ENCODE measurements around the gene UBAP1L.
"Not testable (repeated sequence)": the region's sequence is repeated elsewhere in the genome, so short reads cannot be mapped to it uniquely, and the experiment has no call there.

Gene UBAP1L

GRCh38 chr15:65099801-65100200 lies 15.2 kb downstream of the UBAP1L start:
- not testable (repeated sequence) for DNase-seq (ENCODE audit: low spot score)

- DNase-seq (ENCODE audit: low spot score) = no peak
Observed at GRCh38 chr15:65099336-65099735, 15.7 kb downstream of the UBAP1L start.

GRCh38 chr15:65097651-65098263 lies 17.2 kb downstream of the UBAP1L start:
- DNase-seq (ENCODE audit: low spot score) = no peak

- DNase-seq (ENCODE audit: low spot score) = no peak
Observed at GRCh38 chr15:65096481-65097385, 18.3 kb downstream of the UBAP1L start.

DNA sequence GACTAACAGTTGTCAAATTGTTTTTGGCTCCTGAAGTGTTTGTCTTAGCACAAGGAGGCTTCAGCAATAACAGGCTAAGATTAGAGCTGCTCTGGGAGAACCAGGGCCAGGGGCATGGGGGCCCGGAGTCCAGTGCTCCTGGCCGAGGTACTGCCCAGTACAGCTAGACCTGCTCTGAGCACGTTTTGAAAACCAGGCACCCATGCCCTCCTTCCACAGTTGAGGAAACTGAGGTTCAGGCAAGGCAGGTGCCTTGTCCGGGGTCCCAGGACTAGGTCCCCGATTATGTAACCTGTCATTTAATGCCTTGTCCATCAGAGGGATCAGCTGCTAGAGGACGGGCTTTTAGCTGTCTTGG lies 19.3 kb downstream of the UBAP1L start:
- DNase-seq (ENCODE audit: low spot score) = no peak

GRCh38 chr15:65095011-65095746 lies 19.8 kb downstream of the UBAP1L start:
- no peak for DNase-seq (ENCODE audit: low spot score)

DNA sequence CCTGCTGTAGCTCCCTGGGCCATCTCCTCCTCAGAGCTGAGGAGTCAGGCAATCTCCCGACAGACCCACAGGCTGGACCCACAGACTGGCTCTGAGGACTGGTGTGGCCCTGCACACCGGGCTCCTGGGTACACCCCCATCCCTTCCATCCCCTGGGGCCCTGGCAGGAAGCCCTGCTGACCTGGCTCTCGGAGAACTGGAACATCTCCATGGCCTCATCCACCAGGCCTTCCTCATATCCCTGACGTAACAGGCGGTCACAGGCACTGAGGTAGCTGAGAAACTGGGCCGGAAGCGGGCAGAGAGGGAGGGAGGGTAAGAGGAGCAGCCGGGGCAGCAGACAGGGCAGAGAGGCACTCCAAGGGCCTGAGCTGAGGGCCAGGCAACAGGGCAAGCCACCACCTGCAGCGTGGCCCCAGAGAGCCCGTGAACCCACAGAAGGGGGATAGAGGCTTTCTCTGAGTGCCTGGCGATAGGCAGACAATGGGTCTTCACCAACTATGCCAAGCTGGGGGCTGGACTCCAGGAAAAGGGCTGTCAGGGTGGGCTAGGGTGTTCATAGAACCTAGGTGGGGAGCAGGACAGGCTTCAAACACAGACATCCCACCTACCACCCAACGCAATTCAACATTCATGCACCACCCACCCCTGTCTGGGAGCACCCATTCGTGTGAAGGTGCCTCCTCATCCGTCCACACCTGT lies 20.6 kb downstream of the UBAP1L start:
- no peak for DNase-seq (ENCODE audit: low spot score)

- DNase-seq (ENCODE audit: low spot score) = not testable (repeated sequence)
Observed at GRCh38 chr15:65093793-65094170, 21.2 kb downstream of the UBAP1L start.

DNA sequence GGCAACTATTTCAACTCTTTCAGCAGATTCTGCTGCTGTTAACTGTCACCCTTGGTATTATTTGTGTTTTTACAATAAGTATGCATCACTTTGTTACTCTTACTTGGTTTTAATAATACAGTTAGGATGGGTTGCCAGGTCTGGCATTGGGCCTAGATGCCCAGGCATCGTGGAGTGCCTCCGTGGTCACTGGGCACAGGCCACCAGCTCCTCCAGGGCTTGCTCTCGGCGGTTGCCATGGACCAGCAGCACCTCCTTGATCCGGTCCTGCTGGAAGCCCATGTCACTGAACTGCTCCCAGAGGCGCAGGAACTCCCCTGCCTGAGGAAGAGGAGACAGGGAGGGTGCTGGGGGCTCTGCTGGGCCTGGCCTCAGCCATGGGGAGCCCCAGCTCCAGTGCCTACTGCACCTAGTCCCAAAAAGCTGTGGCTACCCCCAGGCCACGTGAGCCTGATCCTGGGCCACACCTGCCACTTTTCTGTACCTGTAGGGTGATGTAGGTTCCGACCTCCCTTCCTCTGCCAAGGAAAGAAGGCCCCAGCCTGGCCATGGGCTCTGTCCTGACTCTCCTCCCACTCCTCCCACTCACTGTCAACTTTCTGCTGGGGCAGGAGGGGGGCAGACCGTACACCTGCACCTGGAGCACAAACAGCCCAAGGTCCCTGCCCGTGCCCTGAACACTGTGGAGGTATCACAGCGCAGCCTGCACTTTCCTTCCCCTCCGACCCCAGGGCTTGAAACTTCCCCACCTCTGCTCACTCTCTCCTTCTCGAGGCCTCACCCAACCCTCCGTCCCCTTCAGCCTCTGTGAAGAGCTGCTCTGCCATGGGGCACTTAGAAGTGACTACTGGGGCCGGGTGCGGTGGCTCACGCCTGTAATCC lies 21.8 kb downstream of the UBAP1L start:
- no peak for DNase-seq (ENCODE audit: low spot score)

GRCh38 chr15:65091946-65092770 lies 22.8 kb downstream of the UBAP1L start:
- no peak for DNase-seq (ENCODE audit: low spot score)

DNA sequence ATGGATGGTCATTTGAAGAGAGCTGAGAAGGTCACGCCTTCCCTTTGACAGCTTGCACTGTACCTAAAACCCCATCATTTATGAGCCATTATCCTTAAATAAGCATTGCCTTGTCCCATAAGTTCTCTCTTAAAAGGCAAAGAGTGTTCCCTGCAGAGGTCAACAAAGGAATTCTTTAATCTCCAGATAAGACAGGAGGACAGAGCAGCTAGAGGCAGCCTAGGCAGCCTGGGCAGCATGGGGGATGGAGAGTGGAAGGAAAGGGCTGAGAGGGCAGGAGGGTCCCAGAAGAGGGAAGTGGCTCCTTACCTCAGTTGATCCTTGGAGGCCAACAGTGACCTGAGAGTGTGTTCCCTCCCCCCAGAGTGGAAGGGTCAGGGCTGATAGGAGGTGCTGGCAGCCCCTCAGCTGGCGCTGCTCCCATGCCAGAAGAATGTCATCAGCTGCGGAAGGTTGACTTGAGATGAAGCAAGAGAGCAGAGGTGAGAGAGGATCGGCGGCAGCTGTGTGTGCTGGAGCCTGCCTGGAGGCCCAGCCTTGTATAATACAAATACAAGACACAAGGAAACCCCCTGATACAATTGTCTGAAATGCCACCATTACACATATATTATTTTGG lies 25.7 kb downstream of the UBAP1L start:
- no peak for DNase-seq (ENCODE audit: low spot score)

DNA sequence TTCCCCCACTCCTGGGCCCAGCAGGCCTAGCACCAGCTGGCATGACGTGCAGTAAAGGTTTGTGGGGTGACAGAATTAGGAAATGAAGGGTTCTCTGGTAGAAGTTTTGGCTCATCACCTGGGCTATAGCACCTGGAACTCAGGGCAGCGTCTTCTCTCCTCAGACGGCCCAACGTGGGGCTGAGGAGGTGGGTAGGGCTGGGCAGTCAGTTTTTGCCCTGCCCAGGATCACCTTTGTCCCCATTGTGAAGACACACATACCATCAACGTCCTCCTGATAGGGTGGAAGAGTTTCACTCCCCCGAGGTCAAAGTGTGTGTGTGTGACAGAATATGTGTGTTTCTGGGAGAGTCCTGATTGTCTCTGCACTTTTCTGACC lies 26.4 kb downstream of the UBAP1L start:
- no peak for DNase-seq (ENCODE audit: low spot score)

DNA sequence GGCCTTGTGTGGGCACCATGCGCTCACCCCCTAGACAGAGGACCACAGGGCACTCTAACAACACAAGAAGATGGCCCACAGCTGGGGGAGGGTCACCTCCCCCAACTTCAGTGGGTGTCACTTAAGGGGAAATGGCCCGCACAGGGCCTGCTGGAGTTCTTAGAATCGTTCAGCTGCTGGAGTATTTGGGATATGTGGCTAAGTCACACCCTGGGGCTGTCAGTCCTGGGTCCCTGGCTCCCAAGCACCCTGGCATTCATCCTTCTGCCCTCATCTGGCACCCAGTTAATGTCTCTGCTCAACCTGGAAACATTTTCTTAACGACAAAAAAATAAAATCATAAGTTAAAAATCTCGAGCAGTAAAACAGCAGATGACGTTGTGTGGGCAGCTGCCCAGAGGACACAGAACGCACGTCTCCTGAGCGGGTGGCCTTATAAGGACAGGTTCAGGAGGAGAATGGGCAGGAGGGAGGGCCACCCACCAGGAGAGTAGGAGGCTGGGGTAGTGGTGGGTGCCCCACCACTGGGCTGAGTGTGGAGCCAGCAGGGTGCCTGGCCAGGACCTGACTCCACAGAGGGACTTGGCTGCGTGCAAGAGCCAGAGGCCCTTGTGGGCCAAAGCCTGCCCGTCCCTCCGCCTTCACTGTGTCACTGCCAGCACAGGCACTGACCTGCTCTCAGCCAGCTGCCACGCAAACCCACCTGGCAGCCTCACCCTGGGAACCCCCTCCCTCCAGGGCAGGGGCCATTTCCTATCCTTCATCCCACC lies 26.9 kb downstream of the UBAP1L start:
- no peak for DNase-seq (ENCODE audit: low spot score)

- no peak for DNase-seq (ENCODE audit: low spot score)
Observed at GRCh38 chr15:65087411-65087810, 27.6 kb downstream of the UBAP1L start.

DNA sequence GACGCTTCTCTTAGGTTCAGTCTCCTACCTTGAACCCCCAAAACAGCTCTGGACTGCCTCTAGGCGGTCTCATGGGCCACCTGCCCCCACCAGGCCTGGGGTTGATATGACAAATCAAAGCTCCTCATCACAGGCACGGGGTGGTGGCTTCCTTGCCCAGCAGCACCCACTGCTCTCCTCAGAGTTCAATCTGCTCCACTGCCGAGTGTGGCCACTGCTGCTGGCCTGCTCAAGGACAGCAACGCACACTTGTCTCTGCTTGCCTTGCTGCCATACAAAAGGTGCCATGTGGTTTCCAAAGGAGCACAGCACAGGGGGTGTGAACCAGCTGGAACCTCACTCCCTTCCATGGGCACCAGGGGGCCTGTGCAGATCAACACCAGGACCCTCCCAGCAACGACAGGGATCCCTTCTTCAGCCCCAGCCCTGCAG lies 28.3 kb downstream of the UBAP1L start:
- no peak for DNase-seq (ENCODE audit: low spot score)

- no peak for DNase-seq (ENCODE audit: low spot score)
Observed at GRCh38 chr15:65085990-65086679, 28.9 kb downstream of the UBAP1L start.

GRCh38 chr15:65085207-65085753 lies 29.7 kb downstream of the UBAP1L start:
- no peak for DNase-seq (ENCODE audit: low spot score)

DNA sequence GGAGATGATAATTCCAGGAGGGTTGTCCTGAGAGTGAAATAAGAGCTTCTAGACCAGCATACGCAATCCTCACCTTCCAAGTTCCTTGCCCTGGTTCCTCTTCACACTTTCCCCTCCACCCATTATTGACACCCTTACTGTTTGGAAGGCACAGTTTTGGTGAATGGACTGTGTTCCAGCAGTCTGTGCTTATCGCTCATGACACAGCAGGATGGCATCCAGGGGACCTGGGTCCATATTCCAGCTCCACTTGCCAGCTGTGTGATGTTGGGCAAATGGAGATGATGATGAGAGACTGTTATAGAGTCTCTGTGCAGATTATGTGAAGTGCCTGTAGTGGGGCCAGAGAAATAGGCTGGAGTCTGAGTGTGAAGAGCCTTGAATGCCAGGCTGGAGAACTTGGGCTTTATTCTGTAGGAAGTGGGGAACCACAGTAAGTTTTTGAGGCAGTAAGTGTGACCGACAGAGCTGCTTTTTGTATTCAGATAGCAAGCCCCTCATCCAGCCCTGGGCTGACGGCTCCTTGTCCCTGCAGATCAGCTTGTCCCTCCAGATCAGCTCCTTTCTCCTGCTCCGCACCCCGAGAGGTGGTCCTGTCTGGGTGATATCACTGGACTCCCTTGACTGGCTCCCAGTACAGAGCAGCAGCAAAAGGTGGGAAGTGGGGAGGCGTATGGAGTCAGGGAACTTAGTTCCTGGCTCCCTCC lies 30.3 kb downstream of the UBAP1L start:
- no peak for DNase-seq (ENCODE audit: low spot score)

All from ecto neural progenitor cell (in vitro differentiated cells).